ENCODE results near the gene FASN.
A peak's percentile ranks its signal among the peaks of the same experiment; 100 is the strongest.

FASN gene

DNA sequence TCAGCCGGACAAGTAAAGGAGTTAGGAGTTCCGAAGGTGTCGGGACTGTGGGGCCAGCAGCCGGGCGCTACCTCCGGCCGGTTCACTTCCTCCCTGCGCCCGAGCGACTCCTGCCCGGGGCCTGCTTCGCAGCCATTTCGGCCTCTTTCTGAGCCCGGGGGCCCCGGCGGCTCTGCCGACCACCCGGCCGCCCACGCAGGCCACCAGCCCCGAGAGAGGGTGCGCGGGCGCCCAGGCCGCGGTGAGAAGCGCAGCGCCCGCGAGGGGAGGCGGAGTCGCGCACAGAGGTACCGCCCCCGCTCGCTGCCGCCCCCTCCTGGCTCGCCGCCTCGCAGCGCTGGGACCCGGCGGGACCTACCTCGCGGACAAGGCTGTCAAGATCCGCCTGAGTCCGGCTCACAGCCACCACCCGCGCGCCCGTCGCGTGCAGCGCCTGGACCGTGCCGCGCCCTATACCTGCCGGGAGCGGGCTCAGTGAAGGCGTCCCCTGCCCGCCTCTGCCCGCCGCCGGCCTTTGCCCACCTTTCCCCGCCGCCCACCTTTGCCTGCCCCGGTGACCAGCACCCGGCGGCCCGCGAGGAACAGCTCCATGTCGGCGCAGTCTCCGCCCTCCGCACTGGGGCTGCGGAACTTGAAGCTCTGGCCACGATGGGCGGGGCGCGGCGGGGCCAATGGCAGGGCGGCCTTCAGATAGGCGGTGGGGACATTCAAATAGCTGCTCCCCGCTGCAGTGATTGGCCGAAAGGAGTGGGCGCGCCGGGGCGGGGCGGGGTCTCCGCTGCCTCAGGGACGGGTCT is 60.7 kb downstream of the FASN start, which contains the start of gene DCXR:
TSS of gene DCXR (minus strand) at position 606 of the 797 bp plus-strand sequence. CDS start at position 591, 15 bp downstream.
- DNase-seq = peak; percentile 92

DNA sequence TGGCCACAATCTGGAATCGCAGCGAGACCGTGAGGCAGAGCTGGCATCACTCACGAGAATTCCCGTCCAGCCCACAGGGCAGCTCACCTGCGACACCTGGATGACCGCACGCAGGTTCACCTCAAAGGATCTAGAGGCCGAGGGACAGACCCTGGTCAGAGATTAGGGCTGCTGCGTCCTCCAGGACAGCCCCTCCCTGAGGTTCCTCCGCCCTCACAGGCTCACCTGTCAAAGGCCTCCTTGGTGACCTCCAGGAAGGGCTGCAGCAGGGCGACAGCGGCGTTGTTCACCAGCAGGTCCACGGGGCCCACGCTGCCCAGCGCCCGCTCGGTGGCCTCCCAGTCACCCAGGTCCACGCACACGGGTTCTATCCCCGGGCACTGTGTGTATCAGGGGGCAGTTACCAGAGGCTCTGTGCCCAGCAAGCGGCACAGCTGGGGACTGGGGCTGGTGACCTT is 61.4 kb downstream of the FASN start:
- DNase-seq = no peak

DNA sequence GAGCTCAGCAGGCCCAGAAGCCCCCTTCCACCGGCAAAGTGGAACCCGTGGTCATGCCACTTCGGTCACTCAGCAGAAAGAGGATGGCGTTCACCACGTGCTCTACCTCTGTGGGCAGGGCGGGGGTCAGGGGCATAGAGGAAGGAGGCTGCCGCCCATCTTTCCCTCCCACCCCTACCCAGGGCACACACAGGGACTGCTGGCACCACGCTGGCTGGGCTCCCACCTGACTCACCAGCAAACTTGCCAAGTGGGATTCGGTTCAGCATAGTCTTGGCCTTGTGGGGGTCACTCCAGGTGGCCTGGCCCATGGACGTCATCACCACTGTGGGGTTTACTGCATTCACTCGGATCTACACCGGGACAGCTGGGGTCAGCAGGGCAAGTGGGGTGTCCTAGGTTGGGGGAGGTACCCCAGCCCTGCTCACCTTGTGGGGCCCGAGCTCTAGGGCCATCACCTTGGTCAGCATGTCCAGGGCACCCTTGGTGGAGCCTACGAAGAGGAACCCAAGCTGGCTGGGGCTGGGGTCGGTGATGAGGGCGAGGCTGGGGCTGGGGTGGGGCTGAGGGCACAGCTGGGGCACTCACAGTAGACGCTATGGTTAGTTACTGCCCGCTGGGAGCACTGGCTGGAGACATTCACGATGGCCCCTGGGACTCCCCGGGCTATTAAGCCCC is 61.9 kb downstream of the FASN start:
- DNase-seq = no peak

DNA sequence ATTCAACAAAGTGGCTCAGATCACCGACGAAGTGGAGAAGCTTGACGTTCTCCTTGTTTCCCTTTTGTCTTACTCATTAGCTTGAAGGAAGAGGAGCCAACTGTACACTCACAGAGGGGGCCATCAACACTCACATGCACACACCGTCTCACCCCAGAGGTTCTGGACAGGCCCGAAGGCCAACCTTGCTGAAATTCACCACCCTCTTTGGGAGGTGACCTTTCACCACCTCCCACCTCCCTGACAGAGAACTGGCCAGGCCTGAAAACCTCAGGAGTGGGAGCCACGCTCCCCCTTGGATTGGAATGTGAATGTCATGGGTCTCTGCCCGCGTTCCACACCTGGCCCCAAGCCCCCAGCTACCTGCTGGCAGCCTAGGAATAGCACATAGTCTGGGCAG is 62.5 kb downstream of the FASN start:
- DNase-seq = no peak

DNA sequence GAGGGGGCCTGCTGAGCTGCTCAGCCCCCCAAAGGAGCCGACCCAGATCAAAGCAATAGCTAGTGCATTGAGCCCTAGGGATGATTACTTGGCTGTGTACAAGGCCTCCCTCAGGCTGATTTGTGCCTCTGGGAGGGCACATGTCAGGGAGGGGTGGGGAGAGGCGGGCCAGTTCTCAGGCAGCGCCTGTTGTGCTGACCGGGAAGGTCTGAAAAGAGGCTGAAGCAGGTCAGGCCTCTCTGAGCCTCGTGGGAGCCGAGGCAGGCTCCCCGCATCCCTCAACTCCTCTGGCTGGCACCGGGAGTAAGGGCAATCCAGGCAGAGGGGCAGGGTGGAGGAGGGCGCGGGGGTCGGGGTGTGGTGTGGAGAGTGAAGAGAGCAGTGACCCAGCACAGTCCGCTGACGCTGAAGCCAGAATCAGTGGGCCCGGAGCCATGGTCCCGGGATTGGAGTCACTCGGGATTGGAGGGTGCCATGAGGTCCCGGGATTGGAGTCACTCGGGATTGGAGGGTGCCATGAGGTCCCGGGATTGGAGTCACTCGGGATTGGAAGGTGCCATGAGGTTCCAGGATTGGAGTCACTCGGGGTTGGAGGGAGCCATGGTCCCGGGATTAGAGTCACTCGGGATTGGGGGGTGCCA is 63.5 kb downstream of the FASN start:
- DNase-seq = no peak

DNA sequence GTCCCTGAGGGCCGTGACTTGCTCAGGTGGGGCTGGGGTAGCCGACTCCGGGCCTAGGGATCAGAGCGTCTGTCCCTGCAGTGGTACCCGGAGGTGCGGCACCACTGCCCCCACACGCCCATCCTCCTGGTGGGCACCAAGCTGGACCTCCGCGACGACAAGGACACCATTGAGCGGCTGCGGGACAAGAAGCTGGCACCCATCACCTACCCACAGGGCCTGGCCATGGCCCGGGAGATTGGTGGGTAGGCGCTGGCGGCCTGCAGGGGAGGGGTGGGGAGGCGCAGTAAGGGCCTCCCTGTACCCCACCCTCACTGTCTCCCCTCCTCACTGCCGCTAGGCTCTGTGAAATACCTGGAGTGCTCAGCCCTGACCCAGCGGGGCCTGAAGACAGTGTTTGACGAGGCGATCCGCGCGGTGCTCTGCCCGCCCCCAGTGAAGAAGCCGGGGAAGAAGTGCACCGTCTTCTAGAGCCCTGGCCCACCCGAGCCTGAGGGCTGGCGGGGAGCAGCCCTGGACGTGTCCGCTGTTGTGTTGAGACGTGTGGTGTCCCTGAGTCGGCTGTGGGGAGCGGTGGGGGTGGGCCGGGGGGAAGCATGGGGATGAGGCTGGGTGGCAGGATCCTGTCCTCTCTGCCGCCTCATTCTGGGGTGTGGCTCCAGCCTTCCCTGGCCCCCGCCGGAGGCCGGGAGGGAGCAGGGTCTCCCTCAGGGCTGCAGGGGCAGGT is 64.5 kb downstream of the FASN start:
- DNase-seq = no peak

DNA sequence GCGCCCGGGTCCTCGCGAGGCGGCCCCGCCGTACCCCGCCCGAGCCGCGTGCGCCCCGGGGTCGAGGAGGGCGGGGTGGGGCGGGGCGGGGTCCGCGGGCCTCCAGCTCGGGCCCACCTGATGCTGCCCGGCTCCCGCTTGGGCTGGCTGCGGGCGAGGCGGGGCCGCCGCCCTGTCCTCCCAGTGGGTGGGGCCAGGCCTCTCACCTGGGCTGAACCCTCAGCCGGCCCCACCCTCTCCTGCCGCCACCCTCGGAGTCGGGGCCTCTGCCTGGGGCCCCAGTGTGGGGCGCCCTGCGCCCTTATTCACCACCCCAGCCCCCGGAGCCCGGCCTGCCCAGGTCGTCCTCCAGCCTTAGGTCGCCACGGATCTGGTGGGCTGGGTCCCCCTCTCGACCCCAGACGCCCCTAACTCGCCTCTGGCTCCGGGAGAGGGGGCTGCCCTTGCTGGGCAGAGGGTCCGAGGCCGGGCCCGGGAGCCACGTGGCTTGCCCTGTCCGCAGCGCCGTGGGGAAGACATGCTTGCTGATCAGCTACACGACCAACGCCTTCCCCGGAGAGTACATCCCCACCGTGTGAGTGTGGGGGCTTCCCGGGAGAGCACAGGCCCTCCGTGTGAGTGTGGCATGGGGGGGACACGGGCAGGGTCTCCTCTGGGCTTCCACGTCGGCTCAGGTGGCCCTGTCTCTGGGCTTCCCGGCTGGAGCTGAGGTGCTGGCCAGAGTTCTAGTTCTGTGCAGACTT is 66.0 kb downstream of the FASN start:
- peak; percentile 7 for DNase-seq

DNA sequence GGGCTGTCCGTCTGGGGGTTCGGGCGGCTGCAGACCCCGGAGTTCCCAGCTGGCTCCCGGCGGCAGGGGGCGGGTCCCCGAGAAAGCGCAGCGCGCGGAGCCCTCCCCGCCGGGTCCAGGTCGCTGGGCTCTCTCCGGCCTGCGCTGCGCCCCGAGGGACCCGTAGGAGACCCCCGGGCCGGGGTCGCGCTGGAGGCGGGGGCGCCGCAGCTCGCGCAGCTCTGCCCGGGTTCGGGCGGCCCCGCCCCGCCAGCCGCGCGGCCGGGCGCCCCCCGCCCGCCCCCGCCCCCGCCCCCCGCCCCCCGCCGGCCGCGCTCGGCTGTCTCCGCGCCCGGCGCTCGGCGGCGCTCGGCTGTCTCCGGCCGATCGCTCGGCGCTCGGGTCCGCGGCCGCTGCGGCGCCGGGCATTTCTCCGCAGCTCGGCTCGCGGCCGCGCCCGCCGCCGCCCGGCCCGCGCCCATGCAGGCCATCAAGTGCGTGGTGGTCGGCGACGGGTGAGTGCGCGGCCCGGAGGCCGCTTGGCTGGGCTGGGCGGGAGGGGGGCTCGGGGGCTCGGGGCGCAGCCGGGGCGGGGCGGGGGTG is 66.6 kb downstream of the FASN start, which contains the start of gene RAC3:
TSS of gene RAC3 (plus strand) at position 376 of the 582 bp plus-strand sequence. CDS start at position 460, 84 bp downstream.
- peak; percentile 5 for DNase-seq

DNA sequence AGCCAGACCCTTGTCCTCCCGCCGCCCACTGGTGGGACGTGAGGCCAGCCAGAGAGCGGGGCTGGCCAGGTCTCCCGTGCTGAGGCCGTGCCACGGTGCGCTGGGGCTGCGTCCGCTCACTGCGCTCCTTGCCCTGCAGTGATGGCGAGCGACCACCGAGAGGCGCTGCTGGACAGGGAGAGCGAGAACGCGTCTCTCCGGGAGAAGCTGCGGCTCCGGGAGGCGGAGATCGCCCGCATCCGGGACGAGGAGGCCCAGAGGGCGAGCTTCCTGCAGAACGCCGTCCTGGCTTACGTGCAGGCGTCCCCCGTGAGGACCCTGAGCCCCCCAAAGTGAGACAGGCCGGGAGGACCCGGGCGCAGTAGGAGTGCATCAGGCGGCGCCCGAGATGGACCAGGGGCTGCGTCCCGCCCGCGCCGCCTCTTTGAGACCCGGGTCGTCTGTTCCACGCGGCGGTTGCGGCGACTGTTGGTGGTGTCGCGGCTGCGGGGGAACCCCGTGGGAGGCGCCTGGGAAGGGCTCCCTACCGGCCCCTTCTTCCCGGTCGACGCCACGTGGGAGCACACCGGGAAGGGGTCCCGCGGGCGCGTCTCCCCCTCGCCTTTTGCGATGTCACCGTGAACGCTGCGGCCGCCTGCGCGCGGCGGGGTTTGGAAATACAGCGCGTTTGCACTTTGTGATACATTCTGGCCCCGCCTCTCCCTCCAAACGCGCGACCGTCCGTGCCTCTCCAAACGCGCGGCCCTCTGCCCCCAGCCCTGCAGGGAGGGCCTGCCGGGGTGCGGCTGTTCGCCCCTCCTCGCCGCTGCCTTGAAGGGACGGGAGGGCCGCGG is 67.3 kb downstream of the FASN start:
- DNase-seq = peak; percentile 35

DNA sequence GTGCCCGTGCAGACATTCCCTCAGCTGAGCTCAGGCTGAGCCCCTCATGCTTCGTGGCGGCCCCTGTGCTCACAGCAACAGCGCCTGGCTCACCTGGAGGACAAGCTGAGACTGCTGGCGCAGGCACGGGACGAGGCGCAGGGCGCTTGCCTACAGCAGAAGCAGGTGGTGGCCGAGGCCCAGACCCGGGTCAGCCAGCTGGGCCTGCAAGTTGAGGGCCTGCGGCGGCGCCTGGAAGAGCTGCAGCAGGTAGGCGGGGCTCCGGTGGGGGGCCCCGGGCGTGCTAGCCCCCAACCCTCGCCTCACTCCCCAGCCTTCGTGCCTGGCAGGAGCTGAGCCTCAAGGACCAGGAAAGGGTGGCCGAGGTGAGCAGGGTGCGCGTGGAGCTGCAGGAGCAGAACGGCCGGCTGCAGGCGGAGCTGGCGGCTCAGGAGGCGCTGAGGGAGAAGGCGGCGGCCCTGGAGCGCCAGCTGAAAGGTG is 68.0 kb downstream of the FASN start:
- DNase-seq = no peak

DNA sequence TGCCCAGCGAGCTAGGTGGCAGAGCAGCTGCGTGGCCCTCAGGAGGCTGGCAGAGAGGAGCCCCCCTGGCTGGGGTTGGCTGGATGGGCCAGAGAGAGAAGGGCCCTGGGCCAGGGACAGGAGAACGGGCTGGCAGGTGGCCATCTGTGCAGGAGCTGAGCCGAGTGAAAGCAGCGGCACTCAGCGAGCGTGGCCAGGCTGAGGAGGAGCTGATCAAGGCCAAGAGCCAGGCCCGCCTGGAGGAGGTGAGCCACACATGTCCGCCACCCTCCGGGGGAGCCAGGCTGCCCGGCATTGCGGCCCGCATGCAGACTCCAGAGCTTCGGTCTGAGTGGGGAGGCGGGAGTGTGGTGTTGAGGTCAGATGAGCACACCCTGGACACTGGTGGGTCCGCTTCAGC is 68.6 kb downstream of the FASN start:
- no peak for DNase-seq

DNA sequence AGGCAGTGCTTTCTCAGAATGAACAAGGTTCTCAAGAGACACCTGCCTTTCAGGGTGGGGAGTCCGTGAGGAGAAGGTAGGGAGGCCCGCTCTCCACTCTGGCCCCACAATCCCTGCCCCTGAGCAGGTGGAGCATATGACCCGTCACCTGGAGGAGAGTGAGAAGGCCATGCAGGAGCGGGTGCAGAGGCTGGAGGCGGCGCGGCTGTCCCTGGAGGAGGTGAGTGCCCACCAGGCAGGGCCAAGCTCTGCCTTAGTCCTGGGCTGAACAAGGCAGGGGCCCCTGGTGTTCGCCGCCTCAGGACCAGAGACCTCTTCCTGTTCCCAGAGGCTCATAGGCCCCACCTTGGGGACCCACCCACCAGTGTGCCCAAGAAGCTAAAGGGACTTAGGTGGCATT is 69.1 kb downstream of the FASN start:
- no peak for DNase-seq

All from NCI-H748 treated with DMSO at 0.1 percent for 48 hours (cell line).